Left cardiac atrium (tissue), 4 donors: ENCODE results near the gene ZNG1F. TPM values are rescaled to one million over a fixed set of nuclear protein-coding genes. Genes with fewer than 3 reads are reported as not detected.
"Not testable (repeated sequence)": the region's sequence is repeated elsewhere in the genome, so short reads cannot be mapped to it uniquely, and the experiment has no call there.

Experiments
- ATAC-seq, 2 donors: fragments of 200-7000 bp; cut with Tn5 transposase; one replicate each; pipeline ENCODE4 v1.9.1; 2020; ENCODE audit warnings: mild to moderate bottlenecking in 2 of 2, moderate library complexity in 2 of 2
- DNase-seq: peaks from one replicate; pipeline ENCODE4 v3.0.0-alpha.2; 2020
- intact Hi-C, 2 donors: fragments of 100-400 bp; cut with DNase I; formaldehyde crosslinking; loops; one replicate each; pipeline versions ENCODE4 v1.14.1 to v1.15.1; 2022 to 2023
- total RNA-seq, 2 donors: library from RNA; stranded (reverse); fragmentation: NEBNext Ultra II Directional; extraction: Animal tissue kit (Norgen Biotek cat#: 25700); gene quantifications; one replicate each; pipeline ENCODE4 v1.2.1, GENCODE V29; 2021
- donor health status: DM: no; HTN: yes; CAD: no.
- donor health status: DM: no; HTN: yes; CAD: no; lungs with severe emphysema.
- donor health status: DM: yes; HTN: yes; CAD: no.
- donor health status: Dilated cardiomyopathy.

Gene ZNG1F
- total RNA-seq, 2 donors from 2014 or later = 2.0 to 2.9 TPM

GRCh38 chr9:41124250-41125108 lies 64.6 kb downstream of the ZNG1F start:
- intact Hi-C loops, DNase-seq: not testable (repeated sequence)
- peak; percentile 56 to 73 for ATAC-seq

- DNase-seq, intact Hi-C loops: not testable (repeated sequence)
- peak; percentile 23 to 49 for ATAC-seq
These were observed 65.3 kb downstream of the ZNG1F start for GRCh38 chr9:41123812-41124211.

GRCh38 chr9:41123396-41123795 lies 65.7 kb downstream of the ZNG1F start:
- intact Hi-C loops, DNase-seq: not testable (repeated sequence)
- ATAC-seq = peak; percentile 14 to 24

DNA sequence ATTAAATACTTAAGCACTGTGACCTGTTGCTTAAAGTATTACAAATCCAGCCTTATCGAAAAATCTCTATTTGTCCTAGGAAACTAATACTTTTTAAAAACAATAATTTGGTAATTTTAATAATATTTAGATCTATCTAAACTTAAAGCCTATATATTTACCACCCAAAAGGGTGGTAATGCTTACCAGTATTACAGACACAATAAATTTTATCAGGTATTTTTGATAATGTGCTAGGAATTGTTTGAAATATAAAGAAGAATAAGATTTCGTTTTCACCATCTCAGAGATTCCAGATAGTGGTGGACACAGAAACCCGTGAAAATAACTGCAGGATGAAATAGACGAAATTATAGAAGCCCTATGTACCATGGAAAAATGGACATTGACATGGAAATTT lies 68.4 kb downstream of the ZNG1F start:
- intact Hi-C loops, ATAC-seq: not testable (repeated sequence)

DNA sequence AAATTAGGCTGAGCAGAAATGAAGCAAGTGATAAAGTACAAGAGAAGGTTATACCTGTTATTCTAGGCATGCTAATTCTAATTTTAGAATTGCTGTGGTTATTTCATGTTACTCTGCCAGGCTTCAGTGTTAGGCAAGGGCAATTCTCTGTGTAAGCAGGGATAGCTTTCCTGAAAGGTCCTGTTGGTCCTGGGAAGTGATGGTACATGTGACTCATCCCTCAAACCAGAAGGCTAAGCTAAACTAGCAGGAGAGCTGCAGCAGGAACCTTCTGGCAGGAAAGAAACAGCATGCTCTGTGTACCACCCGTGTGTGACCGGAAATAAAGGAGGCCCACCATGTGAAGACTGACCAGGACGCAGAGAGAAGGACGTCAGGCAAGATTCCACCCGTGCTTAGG lies 69.4 kb downstream of the ZNG1F start:
- DNase-seq, ATAC-seq, intact Hi-C loops: not testable (repeated sequence)

More for the DNA sequence above, 68.4 kb downstream of the ZNG1F start:
- DNase-seq = not testable (repeated sequence)

DNA sequence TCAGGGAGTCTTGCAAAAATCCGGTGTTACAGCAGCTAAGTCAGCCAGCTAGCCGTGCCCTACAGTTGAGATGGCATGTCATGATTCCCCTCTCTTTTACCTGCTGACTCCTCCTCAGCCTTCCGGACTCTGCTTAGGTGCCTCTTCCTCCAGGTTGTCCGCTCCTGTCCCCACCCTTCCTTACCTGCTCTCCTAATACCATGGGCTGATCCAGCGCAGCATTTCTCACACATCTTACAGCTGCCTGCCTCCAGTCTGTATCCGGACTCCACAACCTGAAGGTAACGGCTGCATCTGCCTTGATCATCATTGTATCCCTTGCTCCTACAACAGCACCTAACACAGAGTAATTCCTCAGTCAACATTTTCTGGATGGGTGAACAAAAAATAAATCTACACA lies 69.8 kb downstream of the ZNG1F start:
- DNase-seq, intact Hi-C loops: not testable (repeated sequence)
- ATAC-seq = peak; percentile 19 to 38

DNA sequence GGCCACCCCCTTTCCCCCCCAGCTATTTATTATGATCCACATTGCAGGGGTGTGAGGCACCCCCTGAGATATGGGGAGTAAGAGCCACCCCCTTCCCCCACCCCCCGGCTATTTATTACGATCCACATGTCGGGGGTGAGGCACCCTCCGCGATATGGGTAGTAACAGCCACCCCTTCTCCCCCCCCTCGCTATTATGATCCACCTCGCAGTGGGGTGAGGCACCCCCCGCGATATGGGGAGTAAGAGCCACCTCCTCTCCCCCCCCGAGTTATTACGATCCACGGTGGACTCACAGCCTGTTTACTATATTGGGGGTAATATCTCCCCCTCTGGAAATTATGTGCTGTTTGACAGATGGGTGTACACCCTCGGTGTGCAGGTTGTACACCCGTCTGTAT lies 75.8 kb downstream of the ZNG1F start:
- intact Hi-C loops, DNase-seq, ATAC-seq: not testable (repeated sequence)

DNA sequence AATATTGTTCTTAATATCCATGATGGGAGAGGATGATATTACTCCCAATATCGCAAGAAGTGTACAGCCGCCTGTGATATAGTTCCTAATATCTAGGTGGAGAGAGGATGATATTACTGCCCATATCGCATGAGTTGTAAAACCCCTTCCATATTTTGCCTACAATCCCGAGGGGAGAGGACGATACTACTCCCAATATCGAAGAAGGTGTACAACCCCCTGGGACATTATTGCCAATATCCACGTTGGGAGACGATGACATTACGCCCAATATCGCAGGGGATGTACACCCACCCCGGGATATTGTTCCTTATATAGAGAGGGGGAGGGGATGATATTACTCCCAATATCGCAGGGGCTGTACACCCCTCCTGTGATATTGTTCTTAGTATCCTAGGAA lies 77.7 kb downstream of the ZNG1F start:
- intact Hi-C loops, ATAC-seq, DNase-seq: not testable (repeated sequence)

DNA sequence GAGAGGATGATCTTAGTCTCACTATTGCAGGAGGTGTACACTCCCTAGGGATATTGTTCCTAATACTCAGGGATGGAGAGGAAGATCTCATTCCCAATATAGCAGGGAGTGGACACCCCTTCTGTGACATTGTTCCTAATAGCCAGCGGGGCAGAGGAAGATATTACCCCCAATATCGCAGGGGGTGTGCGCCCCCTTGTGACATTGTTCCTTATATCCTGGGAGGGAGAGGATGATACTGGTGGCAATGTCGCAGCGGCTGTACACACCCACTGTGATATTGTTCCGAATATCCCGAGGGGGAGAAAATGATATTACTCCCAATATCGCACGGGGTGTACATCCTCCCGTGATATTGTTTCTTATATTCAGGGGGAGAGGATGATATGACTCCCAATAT lies 78.2 kb downstream of the ZNG1F start:
- DNase-seq, ATAC-seq, intact Hi-C loops: not testable (repeated sequence)

- intact Hi-C loops, ATAC-seq, DNase-seq: not testable (repeated sequence)
These were observed 79.9 kb downstream of the ZNG1F start for GRCh38 chr9:41109253-41109652.

DNA sequence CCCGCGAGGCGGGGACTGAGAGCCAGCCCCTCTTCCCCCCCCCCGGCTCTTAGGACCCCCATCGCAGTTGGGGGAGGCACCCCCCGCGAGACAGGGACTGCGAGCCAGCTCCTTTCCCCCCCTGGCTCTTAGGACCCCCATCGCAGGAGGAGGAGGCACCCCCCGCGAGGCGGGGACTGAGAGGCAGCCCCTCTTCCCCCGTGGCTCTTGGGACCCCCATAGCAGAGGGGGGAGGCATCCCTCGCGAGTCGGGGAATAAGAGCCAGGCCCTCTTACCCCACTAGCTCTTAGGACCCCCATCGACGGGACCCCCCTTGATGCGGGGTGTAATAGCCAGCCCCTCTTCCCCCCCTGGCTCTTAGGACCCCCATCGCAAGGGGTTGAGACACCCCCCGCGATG lies 80.3 kb downstream of the ZNG1F start:
- intact Hi-C loops, DNase-seq, ATAC-seq: not testable (repeated sequence)

DNA sequence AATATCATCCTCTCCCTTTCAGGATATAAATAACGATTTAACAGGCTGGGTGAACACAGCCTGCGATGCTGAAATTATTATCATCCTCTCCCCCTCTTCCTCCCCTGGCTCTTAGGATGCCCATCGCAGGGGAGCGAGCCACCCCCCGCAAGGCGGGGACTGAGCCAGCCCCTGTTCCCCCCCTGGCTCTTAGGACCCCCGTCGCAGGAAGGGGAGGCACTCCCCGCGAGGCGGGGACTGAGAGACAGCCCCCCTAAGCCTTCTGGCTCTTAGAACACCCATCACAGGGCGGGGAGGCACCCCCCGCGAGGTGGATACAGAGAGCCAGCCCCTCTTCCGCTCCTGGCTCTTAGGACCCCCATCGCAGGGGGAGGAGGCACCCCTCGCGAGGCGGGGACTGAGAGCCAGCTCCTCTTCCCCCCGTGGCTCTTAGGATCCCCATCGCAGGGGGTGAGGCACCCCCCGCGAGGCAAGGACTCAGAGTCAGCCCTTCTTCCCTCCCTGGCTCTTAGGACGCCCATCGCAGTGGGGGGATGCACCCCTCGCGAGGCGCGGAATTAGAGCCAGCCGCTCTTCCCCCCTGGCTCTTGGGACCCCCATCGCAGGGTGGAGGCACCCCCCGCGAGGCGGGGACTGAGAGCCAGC lies 82.5 kb downstream of the ZNG1F start:
- DNase-seq, intact Hi-C loops: not testable (repeated sequence)
- ATAC-seq = peak in 1 of 2 donors; percentile 30

DNA sequence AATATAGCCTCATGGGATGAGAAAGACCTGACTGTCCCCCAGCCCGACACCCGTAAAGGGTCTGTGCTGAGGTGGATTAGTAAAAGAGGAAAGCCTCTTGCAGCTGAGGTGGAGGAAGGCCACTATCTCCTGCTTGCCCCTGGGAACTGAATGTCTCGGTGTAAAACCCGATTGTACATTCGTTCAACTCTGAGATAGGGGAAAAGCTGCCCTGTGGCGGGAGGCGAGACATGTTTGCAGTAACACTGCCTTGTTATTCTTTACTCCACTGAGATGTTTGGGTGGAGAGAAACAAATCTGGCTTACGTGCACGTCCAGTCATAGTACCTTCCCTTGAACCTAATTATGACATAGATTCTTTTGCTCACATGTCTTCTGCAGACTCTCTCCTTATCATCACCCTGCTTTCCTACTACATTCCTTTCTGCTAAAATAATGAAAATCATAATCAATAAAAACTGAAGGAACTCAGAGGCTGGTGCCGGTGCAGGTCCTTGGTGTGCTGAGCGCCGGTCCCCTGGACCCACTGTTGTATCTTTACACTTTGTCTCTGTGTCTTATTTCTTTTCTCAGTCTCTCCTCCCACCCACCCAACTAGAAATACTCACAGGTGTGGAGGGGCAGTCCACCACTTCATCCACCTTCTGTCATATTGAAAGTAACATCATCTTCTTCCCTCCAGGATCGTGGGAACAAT lies 83.4 kb downstream of the ZNG1F start:
- ATAC-seq, DNase-seq, intact Hi-C loops: not testable (repeated sequence)

DNA sequence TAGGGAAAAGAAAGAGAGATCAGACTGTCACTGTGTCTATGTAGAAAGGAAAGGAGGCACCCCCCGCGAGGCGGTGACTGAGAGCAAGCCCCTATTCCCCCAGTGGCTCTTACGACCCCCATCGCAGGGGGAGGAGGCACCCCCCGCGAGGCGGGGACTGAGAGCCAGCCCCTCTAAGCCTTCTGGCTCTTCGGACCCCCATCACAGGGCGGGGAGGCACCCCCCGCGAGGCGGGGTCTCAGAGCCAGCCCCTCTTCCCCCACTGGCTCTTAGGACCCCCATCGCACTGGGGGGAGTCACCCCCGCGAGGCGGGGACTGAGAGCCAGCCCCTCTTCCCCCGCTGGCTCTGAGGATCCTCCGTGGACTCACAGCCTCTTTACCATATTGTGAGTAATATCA lies 84.6 kb downstream of the ZNG1F start:
- intact Hi-C loops, DNase-seq: not testable (repeated sequence)
- peak in 1 of 2 donors; percentile 12 for ATAC-seq

DNA sequence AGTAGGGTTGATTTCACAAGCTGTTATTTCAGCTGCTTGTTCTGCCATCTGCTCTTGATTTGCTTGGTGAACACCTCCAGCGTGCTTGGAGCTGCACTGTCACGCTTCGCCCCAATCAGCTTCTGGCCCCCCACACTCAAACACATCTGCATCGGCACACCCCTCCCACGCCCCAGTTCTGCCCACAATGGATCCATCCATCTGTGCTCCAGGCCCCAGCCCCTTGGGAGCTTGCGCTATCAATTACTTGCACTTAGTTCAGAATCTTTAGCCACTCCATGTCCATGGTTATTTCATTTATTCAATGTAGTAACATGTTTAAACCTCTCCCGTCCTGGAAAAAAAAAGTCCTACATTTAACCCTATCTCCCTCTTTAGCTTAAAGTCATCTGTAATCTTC lies 88.6 kb downstream of the ZNG1F start:
- ATAC-seq, DNase-seq, intact Hi-C loops: not testable (repeated sequence)

GRCh38 chr9:41098759-41099158 lies 90.4 kb downstream of the ZNG1F start:
- DNase-seq, intact Hi-C loops, ATAC-seq: not testable (repeated sequence)

DNA sequence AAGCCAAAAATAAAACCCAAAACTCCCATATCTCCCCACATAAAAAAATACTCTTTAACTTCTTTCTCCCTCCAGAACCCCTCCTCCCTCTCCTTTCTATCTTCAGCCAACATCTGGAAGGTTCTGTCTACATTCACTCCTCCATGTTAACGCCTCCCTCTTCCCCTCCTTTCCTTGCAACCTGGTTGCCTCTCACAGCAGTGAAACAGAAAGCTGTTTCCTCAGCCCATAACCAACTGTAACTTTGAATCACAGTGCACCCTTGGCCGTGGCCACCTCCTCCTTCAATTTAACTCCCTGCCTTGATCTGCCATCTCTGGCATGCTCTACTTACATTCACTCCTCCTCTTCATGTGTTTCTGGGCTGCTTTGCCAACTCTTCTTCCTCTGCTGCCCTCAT lies 94.1 kb downstream of the ZNG1F start:
- DNase-seq, intact Hi-C loops: not testable (repeated sequence)
- ATAC-seq = peak; percentile 53 to 94

- ATAC-seq = peak in 1 of 2 donors; percentile 76
- intact Hi-C loops, DNase-seq: not testable (repeated sequence)
These were observed 94.9 kb downstream of the ZNG1F start for GRCh38 chr9:41094010-41094773.
